ENCODE measurements around the gene SNX21.

Gene SNX21

GRCh38 chr20:45883100-45883469 is 49.5 kb downstream of the SNX21 start:
- no peak for DNase-seq

DNA sequence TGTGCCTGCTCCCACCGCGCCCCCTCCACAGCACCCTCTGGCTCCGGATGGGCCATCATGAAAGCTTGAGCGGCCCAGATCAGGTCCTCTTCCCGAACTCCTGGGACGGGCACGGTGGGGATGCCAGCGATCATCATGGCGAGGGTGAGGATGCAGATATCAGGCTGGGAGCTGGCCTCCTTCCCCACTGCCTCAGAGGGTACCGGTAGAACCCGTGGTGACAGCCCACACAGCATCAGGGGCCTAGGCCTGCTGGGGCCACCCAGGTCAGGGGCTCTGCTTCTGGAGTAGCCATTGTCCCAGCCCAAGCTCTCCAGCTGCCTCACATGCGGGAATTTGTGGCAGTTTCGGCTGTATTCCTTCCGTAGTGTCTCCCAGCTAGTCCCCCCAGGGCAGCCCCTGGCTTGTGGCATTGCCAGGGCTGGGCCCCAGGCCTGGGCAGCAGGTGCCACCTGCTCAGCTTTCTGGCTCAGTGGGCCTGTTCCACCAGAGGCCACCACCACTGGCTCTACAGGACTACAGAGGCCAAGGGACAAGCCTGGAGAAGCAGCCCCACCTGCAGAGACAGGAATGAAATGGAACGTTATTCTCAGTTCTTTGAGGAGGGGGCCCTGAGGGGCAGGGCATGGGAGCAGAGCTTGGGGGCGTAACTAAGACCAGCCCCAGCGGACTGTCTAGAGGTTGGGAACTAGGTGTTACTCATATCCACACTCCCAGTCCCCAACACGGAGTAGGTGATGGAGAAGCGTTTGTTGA is 53.2 kb downstream of the SNX21 start:
- no peak for DNase-seq

DNA sequence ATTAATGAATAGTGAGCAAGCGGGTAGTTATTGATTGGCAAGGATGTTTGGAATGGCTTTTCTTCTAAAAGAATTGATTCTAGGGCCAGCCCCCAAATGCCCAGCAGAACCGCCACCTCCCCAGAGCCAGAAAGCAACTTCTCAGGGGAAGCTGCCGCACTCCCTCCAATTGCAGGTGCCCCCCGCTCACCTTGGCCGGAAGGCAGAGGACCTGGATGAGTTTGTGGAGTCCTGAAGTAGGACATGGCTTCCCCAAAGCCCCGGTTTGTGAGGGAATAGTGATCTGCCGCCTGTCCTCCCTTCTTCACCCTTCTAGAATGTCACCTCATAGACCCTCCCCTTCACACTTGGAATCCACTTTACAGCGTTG is 53.7 kb downstream of the SNX21 start, which contains the start of gene SPATA25:
Gene SPATA25 (minus strand): TSS at position 277 of the 370 bp plus-strand sequence. CDS start 32 bp downstream, at position 245.
- no peak for DNase-seq

- DNase-seq: no peak
Observed at GRCh38 chr20:45888681-45889080, 55.1 kb downstream of the SNX21 start.

DNA sequence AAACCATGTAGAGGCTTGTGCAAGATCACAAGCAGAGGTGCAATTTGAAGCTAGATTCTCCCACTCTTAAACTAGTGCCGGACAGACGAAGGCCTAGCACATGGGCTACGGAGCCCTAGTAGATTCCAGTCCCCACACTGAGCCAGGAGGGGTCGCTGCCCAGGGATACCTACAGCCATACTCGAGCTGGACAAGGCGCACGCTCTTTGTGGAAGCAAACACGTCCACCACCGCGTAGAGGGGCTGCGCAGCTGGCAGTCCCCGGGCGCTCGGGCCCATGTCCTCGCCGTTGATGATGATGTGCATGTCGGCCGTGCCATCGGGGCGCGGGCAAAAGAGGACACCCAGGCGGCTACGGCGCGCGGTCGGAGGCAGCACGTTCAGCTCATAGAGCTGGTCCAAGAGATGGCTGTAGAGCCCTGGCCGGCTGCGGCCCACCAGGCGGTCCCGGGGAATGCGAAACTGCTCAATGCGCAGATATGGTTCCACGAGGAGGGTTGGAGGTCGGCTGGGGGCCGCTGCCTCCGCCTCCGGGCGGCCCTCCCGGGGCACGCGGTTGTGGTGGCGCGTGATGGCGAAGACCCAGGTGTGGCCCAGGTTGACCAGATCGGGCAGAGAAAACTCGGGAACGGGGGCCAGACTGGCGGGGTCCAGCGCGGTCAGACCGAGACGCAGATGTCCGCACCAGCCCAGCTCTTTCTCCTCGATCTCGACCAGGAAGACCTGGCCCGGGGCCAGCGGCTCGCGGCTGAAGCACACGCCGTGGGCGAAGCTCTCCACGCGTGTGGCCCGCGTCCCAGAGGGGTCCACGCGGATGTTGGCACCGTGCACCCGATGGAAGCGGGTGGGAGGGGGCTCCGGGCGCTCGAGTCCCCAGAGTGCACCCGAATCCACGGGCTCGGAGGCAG is 56.7 kb downstream of the SNX21 start:
- DNase-seq: peak; percentile 91

- peak; percentile 99 for DNase-seq
Observed at GRCh38 chr20:45890985-45891983, 57.7 kb downstream of the SNX21 start, which contains the start of the genes CTSA and NEURL2. Gene CTSA, plus strand, starts transcription at chr20:45891335. Its CDS starts 234 bp downstream, at chr20:45891569. Gene NEURL2, minus strand, starts transcription at chr20:45891208. Its CDS starts 217 bp downstream, at chr20:45890991.

DNA sequence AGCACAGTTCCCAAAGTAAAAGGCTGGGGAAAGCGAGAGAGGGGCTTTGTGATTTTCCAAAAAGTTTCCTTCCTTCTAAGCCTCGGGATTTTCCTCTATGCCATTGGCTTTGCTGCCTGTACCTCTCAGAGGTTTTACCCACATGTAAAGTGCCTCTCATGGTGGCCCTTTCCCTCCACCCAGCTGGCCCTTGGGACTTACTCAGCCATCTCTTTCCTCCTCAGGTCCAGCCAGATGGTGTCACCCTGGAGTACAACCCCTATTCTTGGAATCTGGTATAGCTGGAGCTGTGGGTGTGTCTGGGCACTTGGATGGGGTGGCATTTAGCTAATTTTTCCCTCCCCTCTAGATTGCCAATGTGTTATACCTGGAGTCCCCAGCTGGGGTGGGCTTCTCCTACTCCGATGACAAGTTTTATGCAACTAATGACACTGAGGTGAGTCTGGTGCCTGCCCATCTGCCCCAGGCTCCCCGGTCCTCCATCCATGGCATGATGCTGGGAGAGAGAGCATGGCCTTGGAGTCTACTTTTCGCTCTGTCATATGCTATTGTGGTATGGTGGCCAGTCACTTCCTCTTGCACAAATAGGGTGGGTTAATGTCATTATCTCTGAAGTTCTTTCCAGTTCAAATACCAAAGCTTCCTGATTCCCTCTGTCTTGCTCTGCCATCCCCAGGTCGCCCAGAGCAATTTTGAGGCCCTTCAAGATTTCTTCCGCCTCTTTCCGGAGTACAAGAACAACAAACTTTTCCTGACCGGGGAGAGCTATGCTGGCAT is 58.6 kb downstream of the SNX21 start:
- DNase-seq: no peak
